Measurements from ENCODE around the gene CCDC180. TPM values are rescaled to one million over a fixed set of nuclear protein-coding genes. Genes with fewer than 3 reads are reported as not detected.
A peak's percentile ranks its signal among the peaks of the same experiment; 100 is the strongest.

Gene CCDC180
- total RNA-seq: 0.72 TPM

- no peak for ATAC-seq
Observed at GRCh38 chr9:97307500-97308163, at the start of gene CCDC180. TSS of gene CCDC180 (plus strand) at chr9:97307659. CDS start at chr9:97308064, 405 bp downstream.

- ATAC-seq: peak; percentile 43
Observed at GRCh38 chr9:97259834-97260514, 47.5 kb upstream of the CCDC180 start.

GRCh38 chr9:97271292-97271691, 36.2 kb upstream of the CCDC180 start:
- ATAC-seq: no peak

GRCh38 chr9:97272072-97272471, 35.4 kb upstream of the CCDC180 start:
- no peak for ATAC-seq

- ATAC-seq: no peak
Observed at GRCh38 chr9:97276310-97276852, 31.1 kb upstream of the CCDC180 start.

GRCh38 chr9:97277953-97278352, 29.5 kb upstream of the CCDC180 start:
- ATAC-seq: no peak

GRCh38 chr9:97280755-97281330, 26.6 kb upstream of the CCDC180 start:
- no peak for ATAC-seq

- ATAC-seq: no peak
Observed at GRCh38 chr9:97283768-97284167, 23.7 kb upstream of the CCDC180 start.

GRCh38 chr9:97284798-97285197, 22.7 kb upstream of the CCDC180 start:
- ATAC-seq: no peak

GRCh38 chr9:97292200-97292599, 15.3 kb upstream of the CCDC180 start:
- no peak for ATAC-seq

- peak; percentile 44 for ATAC-seq
Observed at GRCh38 chr9:97293207-97293721, 14.2 kb upstream of the CCDC180 start.

GRCh38 chr9:97293818-97294217, 13.6 kb upstream of the CCDC180 start:
- ATAC-seq: no peak

GRCh38 chr9:97297889-97298288, 9.6 kb upstream of the CCDC180 start:
- no peak for ATAC-seq

- no peak for ATAC-seq
Observed at GRCh38 chr9:97299809-97300414, 7.5 kb upstream of the CCDC180 start.

GRCh38 chr9:97300586-97300985, 6.9 kb upstream of the CCDC180 start:
- ATAC-seq: no peak

- no peak for ATAC-seq
Observed at GRCh38 chr9:97301974-97302373, 5.5 kb upstream of the CCDC180 start.

GRCh38 chr9:97304586-97304985, 2.9 kb upstream of the CCDC180 start:
- ATAC-seq: no peak

- ATAC-seq: no peak
Observed at GRCh38 chr9:97305501-97306298, 1.8 kb upstream of the CCDC180 start.

- peak; percentile 88 for ATAC-seq
Observed at GRCh38 chr9:97307091-97307490, 368 bp upstream of the CCDC180 start.

- no peak for ATAC-seq
Observed at GRCh38 chr9:97309260-97309659, 1.8 kb downstream of the CCDC180 start.

GRCh38 chr9:97310023-97310422, 2.6 kb downstream of the CCDC180 start:
- no peak for ATAC-seq

GRCh38 chr9:97310896-97311295, 3.4 kb downstream of the CCDC180 start:
- ATAC-seq: no peak

Measured in esophagus mucosa (tissue), 1 donor.